Thyroid gland (tissue), 4 donors: Measurements from ENCODE around the gene PVALB.

Source experiments
- CTCF ChIP-seq, 6 experiments: fragments of 200-600 bp in 3 of 6; fragments of 450-650 bp in 3 of 6; sonication (generic) in 3 of 6; IDR thresholded peaks; one replicate each; pipeline ENCODE4 v1.5.1; 2016 to 2019; ENCODE audit warnings: antibody characterized with exemption in 6 of 6, mild to moderate bottlenecking in 2 of 6, inconsistent platforms in 1 of 6, moderate library complexity in 1 of 6
- POLR2A ChIP-seq, 2 donors: fragments of 450-650 bp; IDR thresholded peaks; one replicate each; pipeline ENCODE4 v1.6.1; 2017; ENCODE audit warnings: antibody characterized with exemption in 2 of 2, mild to moderate bottlenecking in 2 of 2, moderate library complexity in 1 of 2

DNA sequence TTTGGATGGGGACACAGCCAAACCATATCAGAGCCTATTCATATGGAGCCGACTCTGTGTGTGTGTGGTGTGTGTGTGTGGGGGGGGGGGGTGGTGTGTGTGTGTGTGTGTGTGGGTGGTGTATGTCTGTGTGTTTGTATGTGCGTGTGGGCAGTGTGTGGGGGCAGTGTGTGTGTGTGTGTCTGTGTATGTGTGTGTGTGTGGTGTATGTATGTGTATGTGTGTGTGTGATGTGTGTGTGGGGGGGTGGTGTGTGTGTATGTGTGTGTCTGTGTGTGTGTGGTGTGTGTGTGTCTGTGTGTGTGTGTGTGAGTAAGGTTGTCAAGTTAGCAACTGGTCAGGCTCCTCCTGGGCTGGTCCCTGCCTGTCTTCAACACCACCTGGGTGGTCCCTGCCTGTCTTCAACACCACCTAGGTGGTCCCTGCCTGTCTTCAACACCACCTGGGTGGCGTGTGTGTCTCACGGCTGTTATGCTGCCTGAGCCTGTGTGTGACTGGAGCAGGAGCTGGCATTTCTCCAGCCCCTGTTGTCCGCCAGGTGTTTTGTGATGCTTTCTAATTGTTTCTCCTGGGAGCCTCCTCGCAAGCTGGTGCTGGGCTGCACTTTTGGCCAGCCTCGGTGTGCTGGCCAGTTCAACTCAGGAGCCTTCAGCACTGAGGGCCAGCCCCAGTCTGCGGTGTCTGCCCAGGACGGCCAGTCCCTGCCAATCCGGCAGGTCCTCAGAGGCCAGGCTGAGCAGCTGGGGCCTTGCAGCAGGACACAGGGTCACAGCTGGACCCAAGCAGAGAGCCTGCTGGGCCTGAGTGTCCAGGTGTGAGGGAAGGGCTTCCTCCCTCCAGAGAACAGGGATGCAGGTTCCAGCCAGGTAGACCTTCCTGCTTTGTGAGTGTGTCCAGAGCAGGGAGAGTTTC lies 21.5 kb upstream of the PVALB start:
- no peak for TF ChIP-seq POLR2A (IDR thresholded peaks at IDR 0.05)
- no peak for TF ChIP-seq CTCF (IDR thresholded peaks at IDR 0.05)
